H1 (cell line): ENCODE data around the gene MYO5A.
"Not testable (repeated sequence)": the region's sequence is repeated elsewhere in the genome, so short reads cannot be mapped to it uniquely, and the experiment has no call there.

Experiments
- CHD1 ChIP-seq: IDR thresholded peaks from 2 replicates; pipeline ENCODE4 v1.6.1; 2012; ENCODE audit warnings: low read depth, low read length, improper control_type of control experiment
- CREB1 ChIP-seq: IDR thresholded peaks from 2 replicates; pipeline ENCODE4 v1.6.1; 2012; ENCODE audit warnings: inconsistent platforms
- CTCF ChIP-seq, 3 experiments: IDR thresholded peaks; 1 replicate in 2 of 3; 2 replicates in 1 of 3; pipeline versions ENCODE4 v1.5.1 to v1.6.1; 2011; ENCODE audit warnings: low read length in 3 of 3, mild to moderate bottlenecking in 3 of 3, inconsistent platforms in 2 of 3, low read depth in 1 of 3, moderate library complexity in 1 of 3; ENCODE audit not compliant: insufficient read depth in 1 of 3; ENCODE audit errors: control extremely low read depth in 1 of 3
- EGR1 ChIP-seq: IDR thresholded peaks from 2 replicates; pipeline ENCODE4 v1.6.1; 2011; ENCODE audit warnings: low read depth, low read length, borderline replicate concordance
- EP300 ChIP-seq, 2 experiments: IDR thresholded peaks; 1 replicate in 1 of 2; 2 replicates in 1 of 2; pipeline ENCODE4 v1.6.1; 2011 to 2012; ENCODE audit warnings: low read depth in 2 of 2, low read length in 2 of 2, mild to moderate bottlenecking in 2 of 2, borderline replicate concordance in 1 of 2, inconsistent platforms in 1 of 2, moderate library complexity in 1 of 2
- HDAC2 ChIP-seq, 2 experiments: fragments of 300-600 bp in 1 of 2; sonication (generic) in 1 of 2; IDR thresholded peaks; 2 replicates each; pipeline ENCODE4 v1.6.1; 2011 to 2012; ENCODE audit warnings: low read depth in 2 of 2, low read length in 2 of 2, mild to moderate bottlenecking in 2 of 2, moderate library complexity in 2 of 2, borderline replicate concordance in 1 of 2, inconsistent platforms in 1 of 2
- HDAC6 ChIP-seq: IDR thresholded peaks from one replicate; pipeline ENCODE4 v1.7.1; 2012; ENCODE audit warnings: low read depth, mild to moderate bottlenecking, inconsistent platforms, low read length, moderate library complexity
- JUND ChIP-seq: IDR thresholded peaks from 2 replicates; pipeline ENCODE4 v1.6.1; 2011; ENCODE audit warnings: mild to moderate bottlenecking, improper control_type of control experiment, low read length
- POLR2A ChIP-seq, 2 experiments: IDR thresholded peaks; 1 replicate in 1 of 2; 2 replicates in 1 of 2; pipeline ENCODE4 v1.6.1; 2011; ENCODE audit warnings: low read depth in 2 of 2, low read length in 2 of 2, mild to moderate bottlenecking in 2 of 2; ENCODE audit errors: control extremely low read depth in 1 of 2
- ZNF274 ChIP-seq: IDR thresholded peaks from 2 replicates; pipeline ENCODE4 v1.7.0; 2012; ENCODE audit warnings: low read length, borderline replicate concordance; ENCODE audit errors: extremely low read depth

GRCh38 chr15:52459701-52460100 lies 69.0 kb downstream of the MYO5A start:
- TF ChIP-seq EP300 (IDR thresholded peaks at IDR 0.05; ENCODE audit: borderline replicate concordance in 1 of 2, low read depth in 2 of 2, low read length in 2 of 2); POLR2A (IDR thresholded peaks at IDR 0.05; ENCODE audit: control extremely low read depth in 1 of 2, low read depth in 2 of 2, low read length in 2 of 2); CHD1; CTCF (IDR thresholded peaks at IDR 0.05; ENCODE audit: control extremely low read depth in 1 of 3, insufficient read depth in 1 of 3, low read depth in 1 of 3, low read length in 3 of 3); HDAC6; HDAC2 (IDR thresholded peaks at IDR 0.05; ENCODE audit: borderline replicate concordance in 1 of 2, low read depth in 2 of 2, low read length in 2 of 2); JUND; EGR1; ZNF274; CREB1: not testable (repeated sequence)
